Measurements from ENCODE around the gene CDH13.

DNA sequence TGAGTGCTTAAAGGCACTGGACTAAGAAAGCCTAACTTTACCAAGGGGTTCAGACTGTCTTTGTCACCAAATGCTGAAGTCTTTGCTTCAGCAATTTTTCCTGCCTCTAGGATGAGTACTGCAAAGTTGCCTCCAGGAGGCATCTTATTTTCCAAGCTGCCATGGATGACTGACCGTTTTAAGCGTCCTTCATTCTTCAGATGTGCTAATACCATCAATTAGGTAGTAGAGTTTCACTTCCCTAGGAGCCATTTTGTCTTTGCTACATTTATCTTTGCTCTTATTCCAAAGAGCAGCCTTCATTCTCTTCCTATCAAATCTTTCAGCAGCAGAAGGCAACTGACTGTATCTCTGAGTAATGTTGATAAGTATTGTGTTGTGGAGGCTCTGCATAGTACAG lies 440.1 kb downstream of the CDH13 start:
- TF ChIP-seq CTCF (IDR thresholded peaks at IDR 0.05; ENCODE audit: low read depth, low read length): no peak
- no peak for TF ChIP-seq EZH2phosphoT487 (IDR thresholded peaks at IDR 0.05; ENCODE audit: low read depth)

Measured in OCI-LY3 (cell line).